Fibroblast of the aortic adventitia (primary cell): ENCODE results near the gene PTGR1. TPM values are rescaled to one million over a fixed set of nuclear protein-coding genes. Genes with fewer than 3 reads are reported as not detected.

ENCODE experiments used
- DNase-seq: peaks from one replicate; pipeline ENCODE4 v3.0.0-alpha.2; 2010; ENCODE audit warnings: low read depth
- H3K4me3 ChIP-seq: 2 replicates; pipeline ENCODE4 v1.5.1; 2011; ENCODE audit warnings: low read depth, mild to moderate bottlenecking, control low read depth, low read length, moderate library complexity
- CTCF ChIP-seq: IDR thresholded peaks from 2 replicates; pipeline ENCODE4 v1.5.1; 2011; ENCODE audit warnings: mild to moderate bottlenecking, low read length, control low read depth, inconsistent platforms; ENCODE audit not compliant: insufficient read depth
- total RNA-seq: library from RNA; depleted of rRNA; stranded (reverse); fragments of >200 nt; gene quantifications from 2 replicates; pipeline ENCODE4 v1.2.3, GENCODE V29; 2012; ENCODE audit warnings: low replicate concordance

Gene PTGR1
- total RNA-seq: 76.0 and 88.4 TPM in 2 replicates

GRCh38 chr9:111599092-111599954 is at the start of gene PTGR1:
Gene PTGR1, minus strand, starts transcription at chr9:111599647. Its CDS starts 2,225 bp downstream, at chr9:111597422.
- no peak for TF ChIP-seq CTCF
- DNase-seq: peak; percentile 86
- H3K4me3 ChIP-seq: peak within 1 kb of the TSS; percentile 73

- no peak for DNase-seq
- no peak for TF ChIP-seq CTCF
- H3K4me3 ChIP-seq: no peak overlapping the region
These were observed 49.6 kb upstream of the PTGR1 start for GRCh38 chr9:111649016-111649415.

- DNase-seq: no peak
- TF ChIP-seq CTCF: no peak
- no peak overlapping the region for H3K4me3 ChIP-seq
These were observed 48.6 kb upstream of the PTGR1 start for GRCh38 chr9:111648066-111648465.

- DNase-seq: no peak
- no peak overlapping the region for H3K4me3 ChIP-seq
- TF ChIP-seq CTCF: no peak
These were observed 47.0 kb upstream of the PTGR1 start for GRCh38 chr9:111646417-111646816.

GRCh38 chr9:111645806-111646205 is 46.4 kb upstream of the PTGR1 start:
- DNase-seq: peak; percentile 41
- TF ChIP-seq CTCF: no peak
- no peak overlapping the region for H3K4me3 ChIP-seq

- H3K4me3 ChIP-seq: no peak overlapping the region
- no peak for TF ChIP-seq CTCF
- DNase-seq: no peak
These were observed 44.8 kb upstream of the PTGR1 start for GRCh38 chr9:111644195-111644772.
